ENCODE measurements around the gene TMEM181. TPM values are rescaled to one million over a fixed set of nuclear protein-coding genes. Genes with fewer than 3 reads are reported as not detected.
A peak's percentile ranks its signal among the peaks of the same experiment; 100 is the strongest.
"Not testable (repeated sequence)": the region's sequence is repeated elsewhere in the genome, so short reads cannot be mapped to it uniquely, and the experiment has no call there.

The TMEM181 gene
- total RNA-seq, 2 donors from 2014 or later: 21.2 to 21.8 TPM

DNA sequence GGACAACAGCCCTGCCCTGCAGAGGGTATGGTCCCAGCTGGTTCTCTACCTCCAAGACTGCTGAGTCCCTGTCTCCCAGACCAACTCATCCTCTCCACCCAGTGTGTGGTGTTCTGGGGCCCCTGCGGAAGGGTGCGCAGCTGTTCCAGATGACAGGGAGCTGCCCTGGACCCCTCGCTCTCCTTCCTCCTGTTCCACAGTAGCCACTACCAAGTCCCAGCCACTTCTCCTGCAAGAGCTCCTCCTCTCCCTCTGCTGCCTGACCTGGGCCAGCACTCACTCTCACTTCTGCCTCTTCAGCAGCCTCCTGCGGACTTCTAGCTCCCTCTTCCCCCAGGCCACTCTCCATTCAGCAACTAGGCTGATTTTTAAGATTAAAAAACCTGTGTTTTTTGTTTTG is 40.1 kb upstream of the TMEM181 start:
- Histone ChIP-seq H3K4me1 (ENCODE audit: control insufficient read depth, insufficient read depth, low read length) (no peaks in the 10 kb centered on the region), H3K9me3 (ENCODE audit: control insufficient read depth, low read length) (no peaks in the 10 kb centered on the region), H3K27me3 (ENCODE audit: control insufficient read depth, insufficient read depth, low read length, poor library complexity, severe bottlenecking) (no peaks in the 10 kb centered on the region), H3K36me3 (ENCODE audit: control insufficient read depth, insufficient read depth, low read length) (no peaks in the 10 kb centered on the region), H3K27ac (ENCODE audit: low read depth, low read length) (no peak overlapping the region), H3K4me3 (ENCODE audit: low read length) (no peak overlapping the region), H3K9ac (ENCODE audit: extremely low read depth, low read length, poor library complexity, severe bottlenecking) (no peak overlapping the region)
- no peak for TF ChIP-seq CTCF (conservative IDR thresholded peaks at IDR 0.05)
- H3K27me3 Mint-ChIP-seq (ENCODE audit: insufficient read depth): peaks cover 18% of the 10 kb centered on the region
- no peaks in the 10 kb centered on the region for H3K36me3 Mint-ChIP-seq (ENCODE audit: low read depth)
- peak; percentile 52 for DNase-seq
- H3K9me3 Mint-ChIP-seq: peaks cover 12% of the 10 kb centered on the region
- WGBS, 2 experiments (ENCODE audit: insufficient coverage in 1 of 2, insufficient read length in 1 of 2): 73% methylated on average over 4 of the region's 4 CpGs; no CpG with 5 or more reads in 1 of the 2 experiments
- H3K4me1 Mint-ChIP-seq: peaks cover 9% of the 10 kb centered on the region
- no peak overlapping the region for H3K4me3 Mint-ChIP-seq
- H3K27ac Mint-ChIP-seq: no peak overlapping the region

DNA sequence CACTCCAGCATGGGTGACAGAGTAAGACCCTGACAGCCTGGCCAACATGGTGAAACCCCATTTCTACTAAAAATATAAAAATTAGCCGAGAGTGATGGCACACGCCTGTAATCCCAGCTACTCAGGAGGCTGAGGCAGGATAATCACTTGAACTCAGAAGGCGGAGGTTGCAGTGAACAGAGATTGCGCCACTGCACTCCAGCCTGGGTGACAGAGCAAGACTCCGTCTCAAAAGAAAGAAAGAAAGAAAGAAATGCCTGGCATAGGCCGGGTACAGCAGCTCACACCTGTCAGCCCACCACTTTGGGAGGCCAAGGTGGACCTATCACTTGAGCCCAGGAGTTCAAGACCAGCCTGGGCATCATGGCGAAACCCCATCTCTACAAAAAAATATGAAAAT is 38.9 kb upstream of the TMEM181 start:
- H3K27ac ChIP-seq (ENCODE audit: low read depth, low read length); H3K4me3 Mint-ChIP-seq; H3K9ac ChIP-seq (ENCODE audit: extremely low read depth, low read length, poor library complexity, severe bottlenecking); H3K9me3 ChIP-seq (ENCODE audit: control insufficient read depth, low read length); H3K36me3 Mint-ChIP-seq (ENCODE audit: low read depth); H3K27me3 ChIP-seq (ENCODE audit: control insufficient read depth, insufficient read depth, low read length, poor library complexity, severe bottlenecking); H3K4me3 ChIP-seq (ENCODE audit: low read length); H3K4me1 ChIP-seq (ENCODE audit: control insufficient read depth, insufficient read depth, low read length); H3K4me1 Mint-ChIP-seq; H3K27ac Mint-ChIP-seq; H3K36me3 ChIP-seq (ENCODE audit: control insufficient read depth, insufficient read depth, low read length): not testable (repeated sequence)
- Mint-ChIP-seq H3K9me3 (peaks cover 13% of the 10 kb centered on the region), H3K27me3 (ENCODE audit: insufficient read depth) (peaks cover 27% of the 10 kb centered on the region)
- peak; percentile 5 for DNase-seq
- 86 to 92% methylated on average over 6 to 7 of the region's 7 CpGs for WGBS, 2 experiments (ENCODE audit: insufficient coverage in 1 of 2, insufficient read length in 1 of 2)

DNA sequence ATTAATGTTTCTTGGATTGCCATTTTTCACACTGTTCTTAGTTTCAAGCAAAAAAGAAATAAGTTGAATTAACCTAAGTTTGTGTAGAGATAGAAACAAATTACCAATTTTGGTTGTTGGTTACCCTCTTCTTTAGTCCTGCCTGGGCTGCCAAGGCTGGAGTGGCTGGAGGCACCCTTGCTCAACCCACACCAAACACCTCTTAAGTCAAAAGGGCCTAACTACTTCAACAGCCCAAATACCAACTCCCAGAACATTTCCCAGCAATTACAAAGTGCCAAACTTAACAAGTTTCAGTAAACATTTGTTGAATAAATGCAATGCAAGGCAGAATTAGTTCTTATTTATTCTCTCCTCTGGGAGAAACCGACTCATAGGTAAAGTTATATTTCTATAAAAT is 38.1 kb upstream of the TMEM181 start:
- Histone ChIP-seq H3K27ac (ENCODE audit: low read depth, low read length) (no peak overlapping the region), H3K4me3 (ENCODE audit: low read length) (no peak overlapping the region), H3K9ac (ENCODE audit: extremely low read depth, low read length, poor library complexity, severe bottlenecking) (no peak overlapping the region), H3K9me3 (ENCODE audit: control insufficient read depth, low read length) (no peaks in the 10 kb centered on the region), H3K36me3 (ENCODE audit: control insufficient read depth, insufficient read depth, low read length) (no peaks in the 10 kb centered on the region), H3K4me1 (ENCODE audit: control insufficient read depth, insufficient read depth, low read length) (no peaks in the 10 kb centered on the region), H3K27me3 (ENCODE audit: control insufficient read depth, insufficient read depth, low read length, poor library complexity, severe bottlenecking) (no peaks in the 10 kb centered on the region)
- no peaks in the 10 kb centered on the region for H3K36me3 Mint-ChIP-seq (ENCODE audit: low read depth)
- DNase-seq: peak; percentile 7
- H3K9me3 Mint-ChIP-seq: peaks cover 17% of the 10 kb centered on the region
- H3K27ac Mint-ChIP-seq: no peak overlapping the region
- peaks cover 33% of the 10 kb centered on the region for H3K27me3 Mint-ChIP-seq (ENCODE audit: insufficient read depth)
- peaks cover 9% of the 10 kb centered on the region for H3K4me1 Mint-ChIP-seq
- no peak overlapping the region for H3K4me3 Mint-ChIP-seq
- WGBS, 2 experiments (ENCODE audit: insufficient coverage in 1 of 2, insufficient read length in 1 of 2): no CpG with 5 or more reads among the region's 1 CpG
- TF ChIP-seq CTCF (conservative IDR thresholded peaks at IDR 0.05): no peak

DNA sequence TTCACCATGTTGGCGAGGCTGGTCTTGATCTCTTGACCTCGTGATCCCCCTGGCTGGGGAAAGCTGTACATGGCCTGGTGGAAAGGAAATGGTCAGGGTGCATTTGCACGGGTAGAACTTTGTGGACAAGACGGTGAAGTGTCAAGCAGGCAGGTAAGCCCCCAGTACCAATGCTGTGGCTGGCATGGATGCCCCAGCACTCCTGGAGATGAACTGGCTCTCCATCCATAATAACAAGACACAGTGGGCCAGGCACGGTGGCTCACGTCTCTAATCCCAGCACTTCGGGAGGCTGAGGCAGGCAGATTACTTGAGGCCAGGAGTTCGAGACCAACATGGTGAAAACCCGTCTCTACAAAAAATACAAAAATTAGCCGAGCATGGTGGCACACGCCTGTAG is 37.3 kb upstream of the TMEM181 start:
- Mint-ChIP-seq H3K27ac (no peak overlapping the region), H3K9me3 (peaks cover 25% of the 10 kb centered on the region), H3K27me3 (ENCODE audit: insufficient read depth) (peaks cover 35% of the 10 kb centered on the region), H3K4me3 (no peak overlapping the region), H3K4me1 (peaks cover 9% of the 10 kb centered on the region), H3K36me3 (ENCODE audit: low read depth) (no peaks in the 10 kb centered on the region)
- no peaks in the 10 kb centered on the region for H3K27me3 ChIP-seq (ENCODE audit: control insufficient read depth, insufficient read depth, low read length, poor library complexity, severe bottlenecking)
- H3K9me3 ChIP-seq (ENCODE audit: control insufficient read depth, low read length): no peaks in the 10 kb centered on the region
- 93 to 95% methylated on average over 10 to 11 of the region's 11 CpGs for WGBS, 2 experiments (ENCODE audit: insufficient coverage in 1 of 2, insufficient read length in 1 of 2)
- TF ChIP-seq CTCF (conservative IDR thresholded peaks at IDR 0.05): no peak
- H3K27ac ChIP-seq (ENCODE audit: low read depth, low read length): no peak overlapping the region
- H3K4me3 ChIP-seq (ENCODE audit: low read length): no peak overlapping the region
- no peaks in the 10 kb centered on the region for H3K4me1 ChIP-seq (ENCODE audit: control insufficient read depth, insufficient read depth, low read length)
- no peaks in the 10 kb centered on the region for H3K36me3 ChIP-seq (ENCODE audit: control insufficient read depth, insufficient read depth, low read length)
- peak; percentile 22 for DNase-seq
- H3K9ac ChIP-seq (ENCODE audit: extremely low read depth, low read length, poor library complexity, severe bottlenecking): no peak overlapping the region

All from endodermal cell (in vitro differentiated cells).